Loucy (cell line): ENCODE results near the gene ACSS3.

Source experiments
- CTCF ChIP-seq: fragments of 200-600 bp; sonication (generic); conservative IDR thresholded peaks from 2 replicates; pipeline ENCODE4 v1.5.1; 2014; ENCODE audit warnings: mild to moderate bottlenecking, antibody characterized with exemption, low read length
- EZH2phosphoT487 ChIP-seq: fragments of 200-600 bp; IDR thresholded peaks from 2 replicates; pipeline ENCODE4 v1.6.1; 2018; ENCODE audit warnings: antibody characterized with exemption, mild to moderate bottlenecking, moderate library complexity, borderline replicate concordance

- no peak for TF ChIP-seq CTCF
- no peak for TF ChIP-seq EZH2phosphoT487
These were observed 98.9 kb downstream of the ACSS3 start for GRCh38 chr12:81176796-81177195.
